Measurements from ENCODE around the gene CTDSP1.

DNA sequence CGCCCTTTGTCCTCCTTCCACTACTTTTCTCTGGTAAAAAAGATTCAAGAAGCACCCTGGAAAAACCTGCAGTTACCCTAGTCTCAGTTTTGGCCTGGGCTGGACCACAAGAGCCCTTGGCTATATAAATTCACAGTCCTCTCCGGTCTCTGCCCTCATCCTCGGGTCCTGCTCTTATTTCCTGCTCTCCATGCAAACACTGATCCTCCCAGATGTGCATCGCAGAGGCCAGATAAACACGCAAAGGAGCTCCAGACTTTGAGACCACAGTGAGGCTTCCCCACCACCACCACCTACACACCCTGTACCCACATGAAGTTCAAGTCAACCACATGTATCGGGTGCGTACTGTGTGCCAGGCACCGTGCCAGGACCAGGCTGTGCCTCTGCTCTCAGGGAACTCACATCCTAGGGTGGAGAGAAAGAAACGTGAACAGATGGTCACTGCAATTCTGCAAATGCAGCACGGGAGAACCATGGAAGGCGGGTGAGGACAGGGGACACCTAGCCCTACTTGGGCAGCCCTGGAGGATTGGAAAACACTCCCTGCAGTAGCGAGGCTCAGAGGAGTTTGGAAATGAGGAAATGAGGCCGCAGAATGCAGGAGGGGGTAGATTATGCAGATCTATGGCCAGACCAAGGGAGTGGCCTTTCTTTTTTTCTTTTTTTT, 7.4 kb downstream of the CTDSP1 start:
- TF ChIP-seq, protein P1, sequence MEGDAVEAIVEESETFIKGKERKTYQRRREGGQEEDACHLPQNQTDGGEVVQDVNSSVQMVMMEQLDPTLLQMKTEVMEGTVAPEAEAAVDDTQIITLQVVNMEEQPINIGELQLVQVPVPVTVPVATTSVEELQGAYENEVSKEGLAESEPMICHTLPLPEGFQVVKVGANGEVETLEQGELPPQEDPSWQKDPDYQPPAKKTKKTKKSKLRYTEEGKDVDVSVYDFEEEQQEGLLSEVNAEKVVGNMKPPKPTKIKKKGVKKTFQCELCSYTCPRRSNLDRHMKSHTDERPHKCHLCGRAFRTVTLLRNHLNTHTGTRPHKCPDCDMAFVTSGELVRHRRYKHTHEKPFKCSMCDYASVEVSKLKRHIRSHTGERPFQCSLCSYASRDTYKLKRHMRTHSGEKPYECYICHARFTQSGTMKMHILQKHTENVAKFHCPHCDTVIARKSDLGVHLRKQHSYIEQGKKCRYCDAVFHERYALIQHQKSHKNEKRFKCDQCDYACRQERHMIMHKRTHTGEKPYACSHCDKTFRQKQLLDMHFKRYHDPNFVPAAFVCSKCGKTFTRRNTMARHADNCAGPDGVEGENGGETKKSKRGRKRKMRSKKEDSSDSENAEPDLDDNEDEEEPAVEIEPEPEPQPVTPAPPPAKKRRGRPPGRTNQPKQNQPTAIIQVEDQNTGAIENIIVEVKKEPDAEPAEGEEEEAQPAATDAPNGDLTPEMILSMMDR (IDR thresholded peaks at IDR 0.05) = no peak
- TF ChIP-seq ZFX (IDR thresholded peaks at IDR 0.05; ENCODE audit: borderline replicate concordance) = no peak

All from 22Rv1 (cell line).